HEK293 (cell line): ENCODE results near the gene SART1.

Experiments used
- CTCF ChIA-PET: fragments of 350-600 bp; formaldehyde crosslinking; extraction: SDS; loops from one replicate; lab custom pipeline; 2021; ENCODE audit warnings: antibody characterized with exemption; lab: Yijun Ruan, JAX
- POLR2A ChIA-PET: fragments of 300-600 bp; formaldehyde crosslinking; extraction: SDS; loops from one replicate; lab custom pipeline; 2020; ENCODE audit warnings: antibody characterized with exemption, inconsistent platforms; lab: Yijun Ruan, JAX
- H3K27ac ChIP-seq: fragments of 200-500 bp; sonication (Bioruptor generic); 2 replicates; pipeline ENCODE4 v1.5.1; 2014; ENCODE audit warnings: low read depth, low read length, control low read depth, inconsistent platforms; ENCODE audit errors: extremely low read depth
- H3K36me3 ChIP-seq, 2 experiments: fragments of 200-500 bp in 1 of 2; sonication (Bioruptor generic) in 1 of 2; 1 replicate in 1 of 2; 2 replicates in 1 of 2; pipeline ENCODE4 v1.5.1; 2014 to 2017; ENCODE audit warnings: inconsistent platforms in 2 of 2, low read length in 2 of 2; ENCODE audit not compliant: control insufficient read depth in 2 of 2, insufficient read depth in 1 of 2
- H3K4me1 ChIP-seq: fragments of 200-500 bp; sonication (Bioruptor generic); 2 replicates; pipeline ENCODE4 v1.5.1; 2014; ENCODE audit warnings: mild to moderate bottlenecking, low read length, inconsistent platforms; ENCODE audit not compliant: control insufficient read depth, insufficient read depth
- H3K4me3 ChIP-seq: 2 replicates; pipeline ENCODE4 v1.5.1; 2011; ENCODE audit warnings: low read depth, mild to moderate bottlenecking, control low read depth, low read length, moderate library complexity
- H3K9me3 ChIP-seq: fragments of 200-500 bp; sonication (Bioruptor generic); 2 replicates; pipeline ENCODE4 v1.5.1; 2014; ENCODE audit warnings: low read depth, low read length, inconsistent platforms; ENCODE audit not compliant: control insufficient read depth, insufficient read depth
- BCL11A ChIP-seq: fragments of 450-650 bp; formaldehyde crosslinking; IDR thresholded peaks from 2 replicates; pipeline ENCODE4 v1.5.1; 2016; ENCODE audit warnings: low read depth, missing biosample characterization, missing genetic modification characterization
- GLI4 ChIP-seq: fragments of 450-650 bp; formaldehyde crosslinking; IDR thresholded peaks from 2 replicates; pipeline ENCODE4 v1.5.1; 2016; ENCODE audit warnings: missing biosample characterization, missing genetic modification characterization
- MZF1 ChIP-seq: fragments of 450-650 bp; formaldehyde crosslinking; IDR thresholded peaks from 2 replicates; pipeline ENCODE4 v1.5.1; 2017; ENCODE audit warnings: missing biosample characterization, missing genetic modification characterization, borderline replicate concordance
- OVOL3 ChIP-seq: fragments of 450-650 bp; formaldehyde crosslinking; IDR thresholded peaks from 2 replicates; pipeline ENCODE4 v1.5.1; 2016; ENCODE audit warnings: missing biosample characterization, missing genetic modification characterization
- SCRT1 ChIP-seq: fragments of 450-650 bp; formaldehyde crosslinking; IDR thresholded peaks from 2 replicates; pipeline ENCODE4 v1.5.1; 2016; ENCODE audit warnings: missing biosample characterization, missing genetic modification characterization, borderline replicate concordance
- ZBTB21 ChIP-seq: fragments of 450-650 bp; formaldehyde crosslinking; IDR thresholded peaks from 2 replicates; pipeline ENCODE4 v1.5.1; 2017; ENCODE audit warnings: missing biosample characterization, missing genetic modification characterization
- ZBTB48 ChIP-seq: fragments of 450-650 bp; formaldehyde crosslinking; IDR thresholded peaks from 2 replicates; pipeline ENCODE4 v1.5.1; 2016; ENCODE audit warnings: missing biosample characterization, missing genetic modification characterization
- ZEB2 ChIP-seq: fragments of 450-650 bp; formaldehyde crosslinking; IDR thresholded peaks from 2 replicates; pipeline ENCODE4 v1.5.1; 2016; ENCODE audit warnings: missing biosample characterization, missing genetic modification characterization
- ZIC2 ChIP-seq: fragments of 450-650 bp; formaldehyde crosslinking; IDR thresholded peaks from 2 replicates; pipeline ENCODE4 v1.5.1; 2016; ENCODE audit warnings: missing biosample characterization, missing genetic modification characterization
- ZNF138 ChIP-seq: fragments of 450-650 bp; formaldehyde crosslinking; IDR thresholded peaks from 2 replicates; pipeline ENCODE4 v1.5.1; 2016; ENCODE audit warnings: missing biosample characterization, missing genetic modification characterization, borderline replicate concordance
- ZNF146 ChIP-seq: fragments of 450-650 bp; formaldehyde crosslinking; IDR thresholded peaks from 2 replicates; pipeline ENCODE4 v1.5.1; 2016; ENCODE audit warnings: missing biosample characterization, missing genetic modification characterization
- ZNF155 ChIP-seq: fragments of 450-650 bp; formaldehyde crosslinking; IDR thresholded peaks from 2 replicates; pipeline ENCODE4 v1.5.1; 2016; ENCODE audit warnings: missing biosample characterization, missing genetic modification characterization
- ZNF394 ChIP-seq: fragments of 450-650 bp; formaldehyde crosslinking; IDR thresholded peaks from 2 replicates; pipeline ENCODE4 v1.5.1; 2016; ENCODE audit warnings: missing biosample characterization, missing genetic modification characterization, mild to moderate bottlenecking, moderate library complexity, borderline replicate concordance
- ZNF501 ChIP-seq: fragments of 450-650 bp; formaldehyde crosslinking; IDR thresholded peaks from 2 replicates; pipeline ENCODE4 v1.5.1; 2016; ENCODE audit warnings: missing biosample characterization, missing genetic modification characterization
- ZNF529 ChIP-seq: fragments of 450-650 bp; formaldehyde crosslinking; IDR thresholded peaks from 2 replicates; pipeline ENCODE4 v1.5.1; 2017; ENCODE audit warnings: missing genetic modification characterization, missing biosample characterization; ENCODE audit not compliant: insufficient replicate concordance
- ZNF544 ChIP-seq: fragments of 450-650 bp; formaldehyde crosslinking; IDR thresholded peaks from 2 replicates; pipeline ENCODE4 v1.5.0; 2017; ENCODE audit warnings: missing biosample characterization, missing genetic modification characterization
- ZNF621 ChIP-seq: fragments of 450-650 bp; formaldehyde crosslinking; IDR thresholded peaks from 2 replicates; pipeline ENCODE4 v1.5.1; 2017; ENCODE audit warnings: missing biosample characterization, missing genetic modification characterization
- ZNF654 ChIP-seq: fragments of 450-650 bp; formaldehyde crosslinking; IDR thresholded peaks from 2 replicates; pipeline ENCODE4 v1.5.1; 2016; ENCODE audit warnings: low read depth, missing biosample characterization, missing genetic modification characterization
- ZNF792 ChIP-seq: fragments of 450-650 bp; formaldehyde crosslinking; IDR thresholded peaks from 2 replicates; pipeline ENCODE4 v1.5.1; 2016; ENCODE audit warnings: missing biosample characterization, missing genetic modification characterization
- ZNF830 ChIP-seq: fragments of 450-650 bp; IDR thresholded peaks from 2 replicates; pipeline ENCODE4 v1.5.0; 2018; ENCODE audit warnings: missing biosample characterization, missing genetic modification characterization, low read depth, mild to moderate bottlenecking, moderate library complexity
- ZSCAN30 ChIP-seq: fragments of 450-650 bp; IDR thresholded peaks from 2 replicates; pipeline ENCODE4 v1.5.1; 2018; ENCODE audit warnings: missing biosample characterization, mild to moderate bottlenecking, missing genetic modification characterization, moderate library complexity
- TF ChIP-seq, protein P1 (sequence below): fragments of 450-650 bp; formaldehyde crosslinking; IDR thresholded peaks from 2 replicates; pipeline ENCODE4 v1.5.1; 2017; ENCODE audit warnings: missing biosample characterization, mild to moderate bottlenecking, missing genetic modification characterization, moderate library complexity
- TF ChIP-seq, protein P2 (sequence below): fragments of 450-650 bp; formaldehyde crosslinking; IDR thresholded peaks from 2 replicates; pipeline ENCODE4 v1.5.1; 2016; ENCODE audit warnings: missing biosample characterization, missing genetic modification characterization
- TF ChIP-seq, protein P3 (sequence below): fragments of 450-650 bp; formaldehyde crosslinking; optimal IDR thresholded peaks from 2 replicates; pipeline ENCODE3; 2016; ENCODE audit warnings: missing biosample characterization, mild to moderate bottlenecking, missing genetic modification characterization
- TF ChIP-seq, protein P4 (sequence below): fragments of 450-650 bp; formaldehyde crosslinking; IDR thresholded peaks from 2 replicates; pipeline ENCODE4 v1.5.1; 2016; ENCODE audit warnings: missing biosample characterization, missing genetic modification characterization
- TF ChIP-seq, protein P5 (sequence below): fragments of 450-650 bp; formaldehyde crosslinking; IDR thresholded peaks from 2 replicates; pipeline ENCODE4 v1.5.1; 2016; ENCODE audit warnings: missing biosample characterization, missing genetic modification characterization
- TF ChIP-seq, protein P6 (sequence below): fragments of 450-650 bp; formaldehyde crosslinking; IDR thresholded peaks from 2 replicates; pipeline ENCODE4 v1.5.1; 2016; ENCODE audit warnings: missing biosample characterization, missing genetic modification characterization

The SART1 gene

DNA sequence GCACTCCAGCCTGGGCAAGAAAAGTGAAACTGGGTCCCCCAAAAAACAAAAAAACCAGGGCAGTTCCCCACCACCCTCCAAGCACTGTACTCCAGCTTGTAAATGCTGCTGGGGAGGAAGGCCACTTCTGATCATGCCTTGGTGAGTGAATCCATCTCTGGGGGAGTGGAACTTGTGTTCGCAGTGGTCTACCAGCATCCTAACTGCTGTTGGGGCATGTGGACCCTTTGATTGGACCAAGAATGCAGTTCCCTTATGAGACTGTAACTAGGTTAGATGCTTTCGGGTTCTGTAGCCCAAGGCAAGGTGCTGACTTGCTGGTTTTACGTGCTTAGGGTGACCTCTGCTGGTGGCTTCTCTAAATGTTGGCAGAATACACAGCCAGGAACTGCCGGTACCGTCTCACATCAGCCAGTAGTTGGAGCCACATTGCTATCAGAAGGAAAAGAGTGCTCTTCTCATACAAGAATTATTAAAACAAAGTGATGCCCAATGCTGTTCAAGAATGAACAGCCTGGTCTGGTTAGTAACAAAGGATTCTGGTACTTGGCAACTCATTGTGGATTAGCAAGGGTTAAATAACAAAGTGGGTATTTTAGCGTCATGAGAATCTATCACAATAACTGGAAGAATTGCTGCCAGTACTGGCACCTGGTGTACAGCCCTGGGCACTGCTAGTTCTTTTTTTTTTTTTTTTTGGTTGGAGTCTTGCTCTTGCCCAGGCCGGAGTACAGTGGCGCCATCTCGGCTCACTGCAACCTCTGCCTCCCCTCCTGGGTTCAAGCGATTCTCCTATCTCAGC is 27.5 kb downstream of the SART1 start:
- Histone ChIP-seq H3K36me3 (peaks cover 0 to 4% of the 10 kb centered on the region in 2 experiments; a peak in 1 of 3 replicates), H3K9me3 (no peaks in the 10 kb centered on the region), H3K27ac (no peak overlapping the region), H3K4me3 (no peak overlapping the region), H3K4me1 (no peaks in the 10 kb centered on the region)
- POLR2A ChIA-PET, result interaction anchor here (0.6 to 1.5 kb wide), 5 partner anchors 98 to 233 kb away, joined by 3 to 5 read pairs (median 3); partner anchors contain the start of genes CFL1 and FIBP
- CTCF ChIA-PET, result interaction anchor here (0.6 to 7.2 kb wide), 32 partner anchors 9 to 1466 kb away, joined by 3 to 59 read pairs (median 3); partner anchors contain the start of genes BANF1, CABP4, CCDC85B and FIBP
- TF ChIP-seq, protein P1, sequence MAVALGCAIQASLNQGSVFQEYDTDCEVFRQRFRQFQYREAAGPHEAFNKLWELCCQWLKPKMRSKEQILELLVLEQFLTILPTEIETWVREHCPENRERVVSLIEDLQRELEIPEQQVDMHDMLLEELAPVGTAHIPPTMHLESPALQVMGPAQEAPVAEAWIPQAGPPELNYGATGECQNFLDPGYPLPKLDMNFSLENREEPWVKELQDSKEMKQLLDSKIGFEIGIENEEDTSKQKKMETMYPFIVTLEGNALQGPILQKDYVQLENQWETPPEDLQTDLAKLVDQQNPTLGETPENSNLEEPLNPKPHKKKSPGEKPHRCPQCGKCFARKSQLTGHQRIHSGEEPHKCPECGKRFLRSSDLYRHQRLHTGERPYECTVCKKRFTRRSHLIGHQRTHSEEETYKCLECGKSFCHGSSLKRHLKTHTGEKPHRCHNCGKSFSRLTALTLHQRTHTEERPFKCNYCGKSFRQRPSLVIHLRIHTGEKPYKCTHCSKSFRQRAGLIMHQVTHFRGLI (tag by site-specific recombination), result no peak
- TF ChIP-seq ZBTB48 (no peak), ZEB2 (tag by site-specific recombination) (no peak), ZNF146 (tag by site-specific recombination) (no peak), ZNF830 (tag by site-specific recombination) (no peak), ZNF501 (tag by site-specific recombination) (no peak), MZF1 (no peak), ZNF529 (tag by site-specific recombination) (no peak), ZNF792 (tag by site-specific recombination) (no peak), OVOL3 (tag by site-specific recombination) (no peak), ZNF621 (tag by site-specific recombination) (no peak), SCRT1 (tag by site-specific recombination) (no peak), ZNF544 (tag by site-specific recombination) (no peak), ZSCAN30 (peak; percentile 71), ZIC2 (tag by site-specific recombination) (no peak), GLI4 (tag by site-specific recombination) (no peak), BCL11A (tag by site-specific recombination) (no peak), ZNF394 (tag by site-specific recombination) (no peak), ZNF155 (tag by site-specific recombination) (no peak), ZNF654 (tag by site-specific recombination) (peak; percentile 98), ZNF138 (tag by site-specific recombination) (no peak), ZBTB21 (tag by site-specific recombination) (no peak)
- TF ChIP-seq, protein P2, sequence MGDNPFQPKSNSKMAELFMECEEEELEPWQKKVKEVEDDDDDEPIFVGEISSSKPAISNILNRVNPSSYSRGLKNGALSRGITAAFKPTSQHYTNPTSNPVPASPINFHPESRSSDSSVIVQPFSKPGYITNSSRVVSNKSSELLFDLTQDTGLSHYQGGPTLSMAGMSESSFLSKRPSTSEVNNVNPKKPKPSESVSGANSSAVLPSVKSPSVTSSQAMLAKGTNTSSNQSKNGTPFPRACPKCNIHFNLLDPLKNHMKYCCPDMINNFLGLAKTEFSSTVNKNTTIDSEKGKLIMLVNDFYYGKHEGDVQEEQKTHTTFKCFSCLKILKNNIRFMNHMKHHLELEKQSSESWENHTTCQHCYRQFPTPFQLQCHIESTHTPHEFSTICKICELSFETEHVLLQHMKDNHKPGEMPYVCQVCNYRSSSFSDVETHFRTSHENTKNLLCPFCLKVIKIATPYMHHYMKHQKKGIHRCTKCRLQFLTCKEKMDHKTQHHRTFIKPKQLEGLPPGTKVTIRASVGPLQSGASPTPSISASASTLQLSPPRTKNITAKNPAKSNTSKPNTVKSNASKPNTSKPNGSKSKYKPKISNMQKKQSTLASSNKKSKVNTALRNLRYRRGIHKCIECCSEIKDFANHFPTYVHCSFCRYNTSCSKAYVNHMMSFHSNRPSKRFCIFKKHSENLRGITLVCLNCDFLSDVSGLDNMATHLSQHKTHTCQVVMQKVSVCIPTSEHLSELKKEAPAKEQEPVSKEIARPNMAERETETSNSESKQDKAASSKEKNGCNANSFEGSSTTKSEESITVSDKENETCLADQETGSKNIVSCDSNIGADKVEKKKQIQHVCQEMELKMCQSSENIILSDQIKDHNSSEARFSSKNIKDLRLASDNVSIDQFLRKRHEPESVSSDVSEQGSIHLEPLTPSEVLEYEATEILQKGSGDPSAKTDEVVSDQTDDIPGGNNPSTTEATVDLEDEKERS, result no peak
- TF ChIP-seq, protein P3, sequence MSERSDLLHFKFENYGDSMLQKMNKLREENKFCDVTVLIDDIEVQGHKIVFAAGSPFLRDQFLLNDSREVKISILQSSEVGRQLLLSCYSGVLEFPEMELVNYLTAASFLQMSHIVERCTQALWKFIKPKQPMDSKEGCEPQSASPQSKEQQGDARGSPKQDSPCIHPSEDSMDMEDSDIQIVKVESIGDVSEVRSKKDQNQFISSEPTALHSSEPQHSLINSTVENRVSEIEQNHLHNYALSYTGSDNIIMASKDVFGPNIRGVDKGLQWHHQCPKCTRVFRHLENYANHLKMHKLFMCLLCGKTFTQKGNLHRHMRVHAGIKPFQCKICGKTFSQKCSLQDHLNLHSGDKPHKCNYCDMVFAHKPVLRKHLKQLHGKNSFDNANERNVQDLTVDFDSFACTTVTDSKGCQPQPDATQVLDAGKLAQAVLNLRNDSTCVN (tag by site-specific recombination), result no peak
- TF ChIP-seq, protein P4, sequence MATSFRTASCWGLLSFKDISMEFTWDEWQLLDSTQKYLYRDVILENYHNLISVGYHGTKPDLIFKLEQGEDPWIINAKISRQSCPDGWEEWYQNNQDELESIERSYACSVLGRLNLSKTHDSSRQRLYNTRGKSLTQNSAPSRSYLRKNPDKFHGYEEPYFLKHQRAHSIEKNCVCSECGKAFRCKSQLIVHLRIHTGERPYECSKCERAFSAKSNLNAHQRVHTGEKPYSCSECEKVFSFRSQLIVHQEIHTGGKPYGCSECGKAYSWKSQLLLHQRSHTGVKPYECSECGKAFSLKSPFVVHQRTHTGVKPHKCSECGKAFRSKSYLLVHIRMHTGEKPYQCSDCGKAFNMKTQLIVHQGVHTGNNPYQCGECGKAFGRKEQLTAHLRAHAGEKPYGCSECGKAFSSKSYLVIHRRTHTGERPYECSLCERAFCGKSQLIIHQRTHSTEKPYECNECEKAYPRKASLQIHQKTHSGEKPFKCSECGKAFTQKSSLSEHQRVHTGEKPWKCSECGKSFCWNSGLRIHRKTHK, result no peak
- TF ChIP-seq, protein P5, sequence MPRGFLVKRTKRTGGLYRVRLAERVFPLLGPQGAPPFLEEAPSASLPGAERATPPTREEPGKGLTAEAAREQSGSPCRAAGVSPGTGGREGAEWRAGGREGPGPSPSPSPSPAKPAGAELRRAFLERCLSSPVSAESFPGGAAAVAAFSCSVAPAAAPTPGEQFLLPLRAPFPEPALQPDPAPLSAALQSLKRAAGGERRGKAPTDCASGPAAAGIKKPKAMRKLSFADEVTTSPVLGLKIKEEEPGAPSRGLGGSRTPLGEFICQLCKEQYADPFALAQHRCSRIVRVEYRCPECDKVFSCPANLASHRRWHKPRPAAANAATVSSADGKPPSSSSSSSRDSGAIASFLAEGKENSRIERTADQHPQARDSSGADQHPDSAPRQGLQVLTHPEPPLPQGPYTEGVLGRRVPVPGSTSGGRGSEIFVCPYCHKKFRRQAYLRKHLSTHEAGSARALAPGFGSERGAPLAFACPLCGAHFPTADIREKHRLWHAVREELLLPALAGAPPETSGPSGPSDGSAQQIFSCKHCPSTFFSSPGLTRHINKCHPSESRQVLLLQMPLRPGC, result no peak
- TF ChIP-seq, protein P6, sequence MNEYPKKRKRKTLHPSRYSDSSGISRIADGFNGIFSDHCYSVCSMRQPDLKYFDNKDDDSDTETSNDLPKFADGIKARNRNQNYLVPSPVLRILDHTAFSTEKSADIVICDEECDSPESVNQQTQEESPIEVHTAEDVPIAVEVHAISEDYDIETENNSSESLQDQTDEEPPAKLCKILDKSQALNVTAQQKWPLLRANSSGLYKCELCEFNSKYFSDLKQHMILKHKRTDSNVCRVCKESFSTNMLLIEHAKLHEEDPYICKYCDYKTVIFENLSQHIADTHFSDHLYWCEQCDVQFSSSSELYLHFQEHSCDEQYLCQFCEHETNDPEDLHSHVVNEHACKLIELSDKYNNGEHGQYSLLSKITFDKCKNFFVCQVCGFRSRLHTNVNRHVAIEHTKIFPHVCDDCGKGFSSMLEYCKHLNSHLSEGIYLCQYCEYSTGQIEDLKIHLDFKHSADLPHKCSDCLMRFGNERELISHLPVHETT (tag by site-specific recombination), result no peak
